HCT116 (cell line): ENCODE data around the gene ACOXL. TPM values are rescaled to one million over a fixed set of nuclear protein-coding genes. Genes with fewer than 3 reads are reported as not detected.

Experiments
- ATAC-seq: fragments of 200-7000 bp; cut with Tn5 transposase; 2 replicates; pipeline ENCODE4 v1.9.1; 2020; ENCODE audit warnings: mild to moderate bottlenecking, moderate library complexity
- BruUV-seq: library from RNA; stranded (reverse); fragments of 400-500 nt; replicated peaks from 2 replicates; lab custom pipeline; 2021; lab: Mats Ljungman, UMichigan
- CTCF ChIA-PET: fragments of 300-600 bp; sonication (Branson Sonifier 250); formaldehyde crosslinking; loops from one replicate; lab custom pipeline; 2021; ENCODE audit warnings: antibody characterized with exemption; lab: Charles Lee
- POLR2A ChIA-PET: fragments of 300-600, 350-600 bp; sonication (Branson Sonifier 250); formaldehyde crosslinking; loops from one replicate; lab custom pipeline; 2021; ENCODE audit warnings: antibody characterized with exemption; lab: Charles Lee
- RAD21 ChIA-PET, 2 experiments: fragments of 300-600 bp; sonication (Branson Sonifier 250); formaldehyde crosslinking; loops; one replicate each; lab custom pipeline; 2023; ENCODE audit warnings: low total read pairs in 2 of 2; ENCODE audit not compliant: uncharacterized antibody in 2 of 2, unreplicated experiment in 2 of 2, low non-redundant PET in 1 of 2; lab: Charles Lee
- DNase-seq: peaks from one replicate; pipeline ENCODE4 v3.0.0-alpha.2; 2010; ENCODE audit warnings: low read depth, low spot score
- H2AFZ ChIP-seq: fragments of 200-600 bp; shearing (Covaris generic), sonication (generic); 2 replicates; pipeline ENCODE4 v1.6.1; 2017; ENCODE audit warnings: low read depth, mixed run types, mixed read lengths, antibody characterized with exemption, low read length; ENCODE audit not compliant: poor library complexity, severe bottlenecking
- H3K27ac ChIP-seq: 2 replicates; pipeline ENCODE4 v1.5.1; 2012; ENCODE audit warnings: low read depth, low read length
- H3K27me3 ChIP-seq: fragments of 200-600 bp; sonication (generic); 2 replicates; pipeline ENCODE4 v1.6.1; 2016; ENCODE audit warnings: mixed run types, low read length, mixed read lengths; ENCODE audit not compliant: insufficient read depth
- H3K36me3 ChIP-seq, 2 experiments: fragments of 200-500 bp in 1 of 2; fragments of 200-600 bp in 1 of 2; sonication (Bioruptor generic) in 1 of 2; sonication (generic) in 1 of 2; 2 replicates each; pipeline versions ENCODE4 v1.5.1 to v1.6.1; 2014 to 2016; ENCODE audit warnings: low read length in 2 of 2, inconsistent platforms in 1 of 2, mixed read lengths in 1 of 2, mixed run types in 1 of 2; ENCODE audit not compliant: insufficient read depth in 2 of 2, control insufficient read depth in 1 of 2
- H3K4me1 ChIP-seq, 2 experiments: fragments of 200-600 bp in 1 of 2; sonication (generic) in 1 of 2; 2 replicates each; pipeline versions ENCODE4 v1.5.1 to v1.6.1; 2012 to 2017; ENCODE audit warnings: low read length in 2 of 2, inconsistent platforms in 1 of 2, mild to moderate bottlenecking in 1 of 2, mixed read lengths in 1 of 2, mixed run types in 1 of 2, moderate library complexity in 1 of 2; ENCODE audit not compliant: insufficient read depth in 2 of 2, control insufficient read depth in 1 of 2
- H3K4me2 ChIP-seq: fragments of 200-600 bp; sonication (generic); 2 replicates; pipeline ENCODE4 v1.6.1; 2017; ENCODE audit warnings: mixed run types, low read length, mixed read lengths
- H3K4me3 ChIP-seq, 2 experiments: fragments of 200-600 bp in 1 of 2; sonication (generic) in 1 of 2; replicated peaks in 1 of 2; 2 replicates each; pipeline ENCODE4 v1.5.1; 2011 to 2016; ENCODE audit warnings: low read length in 2 of 2, control low read depth in 1 of 2, low read depth in 1 of 2, mild to moderate bottlenecking in 1 of 2, mixed read lengths in 1 of 2, mixed run types in 1 of 2
- H3K79me2 ChIP-seq: fragments of 200-600 bp; sonication (generic); 2 replicates; pipeline ENCODE4 v1.6.1; 2017; ENCODE audit warnings: mild to moderate bottlenecking, mixed run types, low read length, moderate library complexity, mixed read lengths; ENCODE audit not compliant: insufficient read depth
- H3K9ac ChIP-seq: fragments of 200-600 bp; sonication (generic); 2 replicates; pipeline ENCODE4 v1.6.1; 2016; ENCODE audit warnings: low read length, mixed read lengths
- H3K9me2 ChIP-seq: fragments of 200-600 bp; sonication (generic), shearing (Covaris generic); 2 replicates; pipeline ENCODE4 v1.6.1; 2017; ENCODE audit warnings: mixed run types, mild to moderate bottlenecking, moderate library complexity; ENCODE audit not compliant: insufficient read depth
- H3K9me3 ChIP-seq, 2 experiments: fragments of 200-500 bp in 1 of 2; fragments of 200-600 bp in 1 of 2; sonication (Bioruptor generic) in 1 of 2; sonication (generic) in 1 of 2; 2 replicates each; pipeline ENCODE4 v1.6.1; 2014 to 2017; ENCODE audit warnings: low read length in 2 of 2, mixed read lengths in 2 of 2, inconsistent platforms in 1 of 2, low read depth in 1 of 2, mild to moderate bottlenecking in 1 of 2, mixed run types in 1 of 2, moderate library complexity in 1 of 2; ENCODE audit not compliant: control insufficient read depth in 1 of 2, insufficient read depth in 1 of 2
- H4K20me1 ChIP-seq: fragments of 200-600 bp; sonication (generic), shearing (Covaris generic); 2 replicates; pipeline ENCODE4 v1.6.1; 2017; ENCODE audit warnings: mixed run types, mild to moderate bottlenecking, moderate library complexity; ENCODE audit not compliant: insufficient read depth
- CBX3 ChIP-seq: IDR thresholded peaks from 2 replicates; pipeline ENCODE4 v1.6.1; 2012; ENCODE audit warnings: low read depth
- CEBPB ChIP-seq: IDR thresholded peaks from 2 replicates; pipeline ENCODE4 v1.6.1; 2012; ENCODE audit warnings: low read depth
- EGR1 ChIP-seq: IDR thresholded peaks from 2 replicates; pipeline ENCODE4 v1.6.1; 2012; ENCODE audit warnings: low read depth
- EZH2phosphoT487 ChIP-seq: fragments of 200-600 bp; IDR thresholded peaks from 2 replicates; pipeline ENCODE4 v1.6.1; 2018; ENCODE audit warnings: antibody characterized with exemption, borderline replicate concordance
- FOSL1 ChIP-seq: IDR thresholded peaks from 2 replicates; pipeline ENCODE4 v1.6.1; 2012; ENCODE audit warnings: low read depth
- POLR2AphosphoS5 ChIP-seq: IDR thresholded peaks from 2 replicates; pipeline ENCODE4 v1.6.1; 2011; ENCODE audit warnings: mild to moderate bottlenecking, low read depth, low read length, moderate library complexity
- RAD21 ChIP-seq: IDR thresholded peaks from 2 replicates; pipeline ENCODE4 v1.6.1; 2012; ENCODE audit warnings: low read depth, mild to moderate bottlenecking
- SIN3A ChIP-seq: IDR thresholded peaks from 2 replicates; pipeline ENCODE4 v1.6.1; 2012; ENCODE audit warnings: low read depth
- SRF ChIP-seq: IDR thresholded peaks from 2 replicates; pipeline ENCODE4 v1.6.1; 2012; ENCODE audit warnings: low read depth
- TCF7L2 ChIP-seq: IDR thresholded peaks from 2 replicates; pipeline ENCODE4 v1.7.0; 2011; ENCODE audit warnings: borderline replicate concordance, inconsistent platforms; ENCODE audit not compliant: insufficient read depth, insufficient read length; ENCODE audit errors: extremely low read depth
- YY1 ChIP-seq: IDR thresholded peaks from 2 replicates; pipeline ENCODE4 v1.6.1; 2011; ENCODE audit warnings: low read length, low read depth, moderate library complexity, mild to moderate bottlenecking; ENCODE audit not compliant: insufficient replicate concordance; ENCODE audit errors: extremely low read depth
- ZFX ChIP-seq: fragments of 450-650 bp; IDR thresholded peaks from 2 replicates; pipeline ENCODE4 v1.6.1; 2017
- ZNF274 ChIP-seq: fragments of 200-500 bp; sonication (Bioruptor generic); IDR thresholded peaks from 2 replicates; pipeline ENCODE4 v1.6.1; 2014; ENCODE audit warnings: mild to moderate bottlenecking, low read depth, low read length, inconsistent platforms
- intact Hi-C: fragments of 100-400 bp; cut with micrococcal nuclease; formaldehyde crosslinking; loops from 2 replicates; pipeline ENCODE4 v1.10.0; 2022
- total RNA-seq: library from RNA; stranded (reverse); gene quantifications from one replicate; pipeline ENCODE4 v1.2.1, GENCODE V29; 2021; ENCODE audit not compliant: unreplicated experiment
- TF ChIP-seq, protein P1 (sequence below): IDR thresholded peaks from 2 replicates; pipeline ENCODE4 v1.6.1; 2012; ENCODE audit warnings: low read depth
- TF ChIP-seq, protein P2 (sequence below): IDR thresholded peaks from 2 replicates; pipeline ENCODE4 v1.6.1; 2012
- TF ChIP-seq, protein P3 (sequence below): IDR thresholded peaks from 2 replicates; pipeline ENCODE4 v1.6.1; 2012
- TF ChIP-seq, protein P4 (sequence below), 3 experiments: fragments of 200-600 bp in 1 of 3; sonication (generic) in 1 of 3; IDR thresholded peaks in 2 of 3; conservative IDR thresholded peaks in 1 of 3; 2 replicates each; pipeline ENCODE4 v1.5.1; 2012 to 2017; ENCODE audit warnings: low read depth in 2 of 3, low read length in 2 of 3, antibody characterized with exemption in 1 of 3, borderline replicate concordance in 1 of 3, control low read depth in 1 of 3, mild to moderate bottlenecking in 1 of 3, mixed read lengths in 1 of 3, mixed run types in 1 of 3, moderate library complexity in 1 of 3; ENCODE audit not compliant: insufficient read depth in 1 of 3
- TF ChIP-seq, protein P5 (sequence below): IDR thresholded peaks from 2 replicates; pipeline ENCODE4 v1.6.1; 2011; ENCODE audit warnings: mild to moderate bottlenecking, low read length, moderate library complexity; ENCODE audit not compliant: insufficient replicate concordance; ENCODE audit errors: extremely low read depth

ACOXL gene
- total RNA-seq, 1 experiment from 2014 or later, result 5.5 TPM

DNA sequence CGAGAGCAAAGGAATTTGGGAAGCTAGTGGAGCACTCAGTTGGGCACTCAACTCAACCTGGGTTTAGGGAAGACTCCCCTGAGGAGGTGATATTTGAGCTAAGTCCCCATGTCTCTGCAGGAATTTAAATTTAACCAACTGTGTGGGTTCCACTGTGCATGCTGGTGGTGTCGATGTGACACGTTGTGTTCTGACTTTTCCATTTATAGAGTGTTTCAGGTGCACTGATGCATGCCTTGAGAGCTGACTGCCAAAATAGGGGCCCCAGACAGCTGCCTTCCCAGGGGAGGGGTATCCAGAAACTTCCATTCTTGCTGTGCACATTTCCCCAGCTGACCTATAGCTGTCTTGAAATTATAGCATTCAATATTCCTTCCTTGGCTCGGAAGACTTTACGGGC is 324.7 kb downstream of the ACOXL start:
- POLR2A ChIA-PET, result no interaction called here
- Histone ChIP-seq H3K4me1 (no peaks in the 10 kb centered on the region), H2AFZ (no peak overlapping the region), H3K9me3 (no peaks in the 10 kb centered on the region), H3K9ac (no peak overlapping the region), H3K4me3 (no peak overlapping the region), H3K27ac (no peak overlapping the region), H3K27me3 (no peaks in the 10 kb centered on the region), H4K20me1 (no peaks in the 10 kb centered on the region), H3K36me3 (no peaks in the 10 kb centered on the region), H3K79me2 (no peaks in the 10 kb centered on the region), H3K9me2 (no peaks in the 10 kb centered on the region), H3K4me2 (no peak overlapping the region)
- ATAC-seq (no peak), DNase-seq (no peak)
- TF ChIP-seq YY1, result no peak
- TF ChIP-seq ZFX, result no peak
- TF ChIP-seq ZNF274, result no peak
- TF ChIP-seq, protein P1, sequence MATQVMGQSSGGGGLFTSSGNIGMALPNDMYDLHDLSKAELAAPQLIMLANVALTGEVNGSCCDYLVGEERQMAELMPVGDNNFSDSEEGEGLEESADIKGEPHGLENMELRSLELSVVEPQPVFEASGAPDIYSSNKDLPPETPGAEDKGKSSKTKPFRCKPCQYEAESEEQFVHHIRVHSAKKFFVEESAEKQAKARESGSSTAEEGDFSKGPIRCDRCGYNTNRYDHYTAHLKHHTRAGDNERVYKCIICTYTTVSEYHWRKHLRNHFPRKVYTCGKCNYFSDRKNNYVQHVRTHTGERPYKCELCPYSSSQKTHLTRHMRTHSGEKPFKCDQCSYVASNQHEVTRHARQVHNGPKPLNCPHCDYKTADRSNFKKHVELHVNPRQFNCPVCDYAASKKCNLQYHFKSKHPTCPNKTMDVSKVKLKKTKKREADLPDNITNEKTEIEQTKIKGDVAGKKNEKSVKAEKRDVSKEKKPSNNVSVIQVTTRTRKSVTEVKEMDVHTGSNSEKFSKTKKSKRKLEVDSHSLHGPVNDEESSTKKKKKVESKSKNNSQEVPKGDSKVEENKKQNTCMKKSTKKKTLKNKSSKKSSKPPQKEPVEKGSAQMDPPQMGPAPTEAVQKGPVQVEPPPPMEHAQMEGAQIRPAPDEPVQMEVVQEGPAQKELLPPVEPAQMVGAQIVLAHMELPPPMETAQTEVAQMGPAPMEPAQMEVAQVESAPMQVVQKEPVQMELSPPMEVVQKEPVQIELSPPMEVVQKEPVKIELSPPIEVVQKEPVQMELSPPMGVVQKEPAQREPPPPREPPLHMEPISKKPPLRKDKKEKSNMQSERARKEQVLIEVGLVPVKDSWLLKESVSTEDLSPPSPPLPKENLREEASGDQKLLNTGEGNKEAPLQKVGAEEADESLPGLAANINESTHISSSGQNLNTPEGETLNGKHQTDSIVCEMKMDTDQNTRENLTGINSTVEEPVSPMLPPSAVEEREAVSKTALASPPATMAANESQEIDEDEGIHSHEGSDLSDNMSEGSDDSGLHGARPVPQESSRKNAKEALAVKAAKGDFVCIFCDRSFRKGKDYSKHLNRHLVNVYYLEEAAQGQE, result no peak
- TF ChIP-seq POLR2AphosphoS5, result no peak
- no peak for TF ChIP-seq SIN3A
- TF ChIP-seq FOSL1, result no peak
- no peak for TF ChIP-seq RAD21
- TF ChIP-seq, protein P2, sequence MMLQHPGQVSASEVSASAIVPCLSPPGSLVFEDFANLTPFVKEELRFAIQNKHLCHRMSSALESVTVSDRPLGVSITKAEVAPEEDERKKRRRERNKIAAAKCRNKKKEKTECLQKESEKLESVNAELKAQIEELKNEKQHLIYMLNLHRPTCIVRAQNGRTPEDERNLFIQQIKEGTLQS, result no peak
- TF ChIP-seq CBX3, result no peak
- TF ChIP-seq, protein P3, sequence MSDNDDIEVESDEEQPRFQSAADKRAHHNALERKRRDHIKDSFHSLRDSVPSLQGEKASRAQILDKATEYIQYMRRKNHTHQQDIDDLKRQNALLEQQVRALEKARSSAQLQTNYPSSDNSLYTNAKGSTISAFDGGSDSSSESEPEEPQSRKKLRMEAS, result no peak
- TF ChIP-seq, protein P4, sequence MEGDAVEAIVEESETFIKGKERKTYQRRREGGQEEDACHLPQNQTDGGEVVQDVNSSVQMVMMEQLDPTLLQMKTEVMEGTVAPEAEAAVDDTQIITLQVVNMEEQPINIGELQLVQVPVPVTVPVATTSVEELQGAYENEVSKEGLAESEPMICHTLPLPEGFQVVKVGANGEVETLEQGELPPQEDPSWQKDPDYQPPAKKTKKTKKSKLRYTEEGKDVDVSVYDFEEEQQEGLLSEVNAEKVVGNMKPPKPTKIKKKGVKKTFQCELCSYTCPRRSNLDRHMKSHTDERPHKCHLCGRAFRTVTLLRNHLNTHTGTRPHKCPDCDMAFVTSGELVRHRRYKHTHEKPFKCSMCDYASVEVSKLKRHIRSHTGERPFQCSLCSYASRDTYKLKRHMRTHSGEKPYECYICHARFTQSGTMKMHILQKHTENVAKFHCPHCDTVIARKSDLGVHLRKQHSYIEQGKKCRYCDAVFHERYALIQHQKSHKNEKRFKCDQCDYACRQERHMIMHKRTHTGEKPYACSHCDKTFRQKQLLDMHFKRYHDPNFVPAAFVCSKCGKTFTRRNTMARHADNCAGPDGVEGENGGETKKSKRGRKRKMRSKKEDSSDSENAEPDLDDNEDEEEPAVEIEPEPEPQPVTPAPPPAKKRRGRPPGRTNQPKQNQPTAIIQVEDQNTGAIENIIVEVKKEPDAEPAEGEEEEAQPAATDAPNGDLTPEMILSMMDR (IDR thresholded peaks at IDR 0.05 in 2 of 3, conservative IDR thresholded peaks at IDR 0.05 in 1 of 3; ENCODE audit: borderline replicate concordance in 1 of 3, insufficient read depth in 1 of 3, low read depth in 2 of 3, low read length in 2 of 3), result no peak
- no peak for TF ChIP-seq EGR1
- TF ChIP-seq SRF, result no peak
- no peak for TF ChIP-seq TCF7L2
- TF ChIP-seq CEBPB, result no peak
- TF ChIP-seq EZH2phosphoT487, result no peak
- TF ChIP-seq, protein P5, sequence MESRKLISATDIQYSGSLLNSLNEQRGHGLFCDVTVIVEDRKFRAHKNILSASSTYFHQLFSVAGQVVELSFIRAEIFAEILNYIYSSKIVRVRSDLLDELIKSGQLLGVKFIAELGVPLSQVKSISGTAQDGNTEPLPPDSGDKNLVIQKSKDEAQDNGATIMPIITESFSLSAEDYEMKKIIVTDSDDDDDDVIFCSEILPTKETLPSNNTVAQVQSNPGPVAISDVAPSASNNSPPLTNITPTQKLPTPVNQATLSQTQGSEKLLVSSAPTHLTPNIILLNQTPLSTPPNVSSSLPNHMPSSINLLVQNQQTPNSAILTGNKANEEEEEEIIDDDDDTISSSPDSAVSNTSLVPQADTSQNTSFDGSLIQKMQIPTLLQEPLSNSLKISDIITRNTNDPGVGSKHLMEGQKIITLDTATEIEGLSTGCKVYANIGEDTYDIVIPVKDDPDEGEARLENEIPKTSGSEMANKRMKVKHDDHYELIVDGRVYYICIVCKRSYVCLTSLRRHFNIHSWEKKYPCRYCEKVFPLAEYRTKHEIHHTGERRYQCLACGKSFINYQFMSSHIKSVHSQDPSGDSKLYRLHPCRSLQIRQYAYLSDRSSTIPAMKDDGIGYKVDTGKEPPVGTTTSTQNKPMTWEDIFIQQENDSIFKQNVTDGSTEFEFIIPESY, result no peak
- CTCF ChIA-PET, result no interaction called here
- BruUV-seq, result no TSS peak
- intact Hi-C loops, result no loop called here
- RAD21 ChIA-PET, result no interaction called here
